IMR-90 (cell line): ENCODE measurements around the gene TTC7B. TPM values are rescaled to one million over a fixed set of nuclear protein-coding genes. Genes with fewer than 3 reads are reported as not detected.

Experiments used
- ATAC-seq: fragments of 200-7000 bp; cut with Tn5 transposase; 2 replicates; pipeline ENCODE4 v1.9.1; 2020; ENCODE audit warnings: low read depth, mild to moderate bottlenecking, moderate library complexity
- BruUV-seq: library from RNA; stranded (reverse); fragments of 400-500 nt; replicated peaks from 2 replicates; lab custom pipeline; 2021; lab: Mats Ljungman, UMichigan
- CTCF ChIA-PET: fragments of 300-600 bp; formaldehyde crosslinking; extraction: SDS; loops from one replicate; lab custom pipeline; 2021; ENCODE audit warnings: antibody characterized with exemption; lab: Yijun Ruan, JAX
- POLR2A ChIA-PET: fragments of 300-600 bp; sonication (Branson Sonifier 250); formaldehyde crosslinking; loops from one replicate; lab custom pipeline; 2022; ENCODE audit warnings: antibody characterized with exemption; ENCODE audit not compliant: unreplicated experiment; lab: Charles Lee
- DNase-seq: peaks from one replicate; pipeline ENCODE4 v3.0.0; 2013
- H2AFZ ChIP-seq: replicated peaks from 2 replicates; pipeline ENCODE3; 2013; ENCODE audit warnings: low read length, mild to moderate bottlenecking; ENCODE audit not compliant: poor library complexity
- H2AK5ac ChIP-seq: 2 replicates; pipeline ENCODE4 v1.6.1; 2013; ENCODE audit warnings: low read depth, low read length, inconsistent platforms
- H2AK9ac ChIP-seq: replicated peaks from 2 replicates; pipeline ENCODE3; 2013; ENCODE audit warnings: mild to moderate bottlenecking, low read depth, low read length, moderate library complexity; ENCODE audit not compliant: poor library complexity
- H2BK120ac ChIP-seq: 2 replicates; pipeline ENCODE4 v1.6.1; 2013; ENCODE audit warnings: low read depth, low read length, inconsistent platforms
- H2BK15ac ChIP-seq: 3 replicates; pipeline ENCODE4 v1.6.1; 2013; ENCODE audit warnings: low read depth, low read length, inconsistent platforms
- H2BK20ac ChIP-seq: 2 replicates; pipeline ENCODE4 v1.6.1; 2013; ENCODE audit warnings: low read depth, mild to moderate bottlenecking, inconsistent platforms, low read length, moderate library complexity
- H2BK5ac ChIP-seq: 2 replicates; pipeline ENCODE4 v1.6.1; 2013; ENCODE audit warnings: mild to moderate bottlenecking, low read depth, low read length, inconsistent platforms; ENCODE audit not compliant: poor library complexity, severe bottlenecking
- H3K14ac ChIP-seq: replicated peaks from 2 replicates; pipeline ENCODE4 v1.6.1; 2013; ENCODE audit warnings: low read depth, low read length, inconsistent platforms
- H3K18ac ChIP-seq: 2 replicates; pipeline ENCODE4 v1.6.1; 2013; ENCODE audit warnings: low read depth, low read length, control low read depth
- H3K23ac ChIP-seq: 2 replicates; pipeline ENCODE4 v1.6.1; 2013; ENCODE audit warnings: low read depth, low read length, inconsistent platforms
- H3K27ac ChIP-seq: 2 replicates; pipeline ENCODE4 v1.5.1; 2013; ENCODE audit warnings: mild to moderate bottlenecking, control low read depth, low read length; ENCODE audit not compliant: insufficient read depth
- H3K27me3 ChIP-seq: 2 replicates; pipeline ENCODE4 v1.6.1; 2013; ENCODE audit warnings: low read length; ENCODE audit not compliant: control insufficient read depth, insufficient read depth
- H3K36me3 ChIP-seq: 2 replicates; pipeline ENCODE4 v1.6.1; 2013; ENCODE audit warnings: low read length, mixed read lengths; ENCODE audit not compliant: control insufficient read depth, insufficient read depth
- H3K4ac ChIP-seq: 2 replicates; pipeline ENCODE4 v1.6.1; 2013; ENCODE audit warnings: low read depth, low read length, inconsistent platforms
- H3K4me1 ChIP-seq: 2 replicates; pipeline ENCODE4 v1.6.1; 2013; ENCODE audit warnings: low read length, mixed read lengths; ENCODE audit not compliant: control insufficient read depth, insufficient read depth
- H3K4me2 ChIP-seq: 2 replicates; pipeline ENCODE4 v1.6.1; 2013; ENCODE audit warnings: low read depth, mild to moderate bottlenecking, control low read depth, low read length, moderate library complexity
- H3K4me3 ChIP-seq: 2 replicates; pipeline ENCODE4 v1.5.1; 2013; ENCODE audit warnings: low read depth, mild to moderate bottlenecking, control low read depth, low read length, moderate library complexity; ENCODE audit not compliant: insufficient read depth
- H3K56ac ChIP-seq: 2 replicates; pipeline ENCODE4 v1.6.1; 2013; ENCODE audit warnings: low read length, inconsistent platforms; ENCODE audit not compliant: insufficient read depth; ENCODE audit errors: extremely low read depth
- H3K79me1 ChIP-seq, 2 experiments: 2 replicates each; pipeline ENCODE4 v1.6.1; 2013; ENCODE audit warnings: low read length in 2 of 2, inconsistent platforms in 1 of 2, low read depth in 1 of 2
- H3K9ac ChIP-seq: 2 replicates; pipeline ENCODE4 v1.6.1; 2013; ENCODE audit warnings: low read depth, low read length, control low read depth
- H3K9me1 ChIP-seq: 2 replicates; pipeline ENCODE4 v1.6.1; 2013; ENCODE audit warnings: low read length, inconsistent platforms; ENCODE audit not compliant: insufficient read depth
- H3K9me3 ChIP-seq: 2 replicates; pipeline ENCODE4 v1.6.1; 2013; ENCODE audit warnings: low read length; ENCODE audit not compliant: control insufficient read depth, insufficient read depth
- H4K20me1 ChIP-seq: 2 replicates; pipeline ENCODE4 v1.6.1; 2013; ENCODE audit warnings: low read length, inconsistent platforms; ENCODE audit not compliant: insufficient read depth
- H4K5ac ChIP-seq: 2 replicates; pipeline ENCODE4 v1.6.1; 2013; ENCODE audit warnings: mild to moderate bottlenecking, low read depth, low read length, control low read depth
- H4K8ac ChIP-seq, 2 experiments: 2 replicates each; pipeline ENCODE4 v1.6.1; 2013; ENCODE audit warnings: low read depth in 2 of 2, low read length in 2 of 2, control low read depth in 1 of 2, inconsistent platforms in 1 of 2
- H4K91ac ChIP-seq: 2 replicates; pipeline ENCODE4 v1.6.1; 2013; ENCODE audit warnings: low read depth, low read length, inconsistent platforms; ENCODE audit not compliant: insufficient read depth
- BHLHE40 ChIP-seq: fragments of 150-350 bp; IDR thresholded peaks from 2 replicates; pipeline ENCODE4 v1.6.1; 2016; ENCODE audit warnings: mild to moderate bottlenecking, low read depth, low read length
- CHD1 ChIP-seq: IDR thresholded peaks from 2 replicates; pipeline ENCODE4 v1.6.1; 2012; ENCODE audit warnings: low read depth, low read length, improper control_type of control experiment
- MXI1 ChIP-seq: IDR thresholded peaks from 2 replicates; pipeline ENCODE4 v1.6.1; 2012; ENCODE audit warnings: low read depth, mild to moderate bottlenecking, low read length, moderate library complexity, borderline replicate concordance
- NFE2L2 ChIP-seq: fragments of 150-350 bp; IDR thresholded peaks from 2 replicates; pipeline ENCODE4 v1.6.1; 2016; ENCODE audit warnings: low read depth, mild to moderate bottlenecking, low read length
- POLR2A ChIP-seq: IDR thresholded peaks from 2 replicates; pipeline ENCODE4 v1.6.1; 2012; ENCODE audit warnings: mild to moderate bottlenecking, low read depth, low read length
- RCOR1 ChIP-seq: IDR thresholded peaks from 2 replicates; pipeline ENCODE4 v1.6.1; 2012; ENCODE audit warnings: mild to moderate bottlenecking, low read length, improper control_type of control experiment; ENCODE audit not compliant: insufficient replicate concordance
- RFX5 ChIP-seq: IDR thresholded peaks from 2 replicates; pipeline ENCODE4 v1.8.0; 2012; ENCODE audit warnings: low read depth, mild to moderate bottlenecking, low read length, moderate library complexity
- USF2 ChIP-seq: fragments of 150-350 bp; IDR thresholded peaks from 2 replicates; pipeline ENCODE4 v1.6.1; 2017; ENCODE audit warnings: mild to moderate bottlenecking, antibody characterized with exemption, low read length, low read depth
- WGBS, 2 experiments: methylation state at CpG; one replicate each; pipeline versions ENCODE4 v1.1.5 to v1.1.7; 2013; ENCODE audit warnings: missing lambda C conversion rate in 2 of 2; ENCODE audit not compliant: insufficient read length in 1 of 2; ENCODE audit errors: extremely low coverage in 2 of 2; 5-methylcytosine and 5-hydroxymethylcytosine counted together
- dilution Hi-C: fragments of 300-500 bp; cut with HindIII; formaldehyde crosslinking; loops from one replicate; pipeline ENCODE4 v1.14.3; 2018; ENCODE audit warnings: low sequenced_read_pairs; ENCODE audit not compliant: unreplicated experiment
- in situ Hi-C: fragments of 300-500 bp; cut with MboI; formaldehyde crosslinking; loops from 3 replicates; pipeline ENCODE4 v1.14.3; 2019; ENCODE audit warnings: low sequenced_read_pairs, inconsistent platforms, mixed read lengths
- intact Hi-C: fragments of 100-400 bp; cut with micrococcal nuclease; formaldehyde crosslinking; loops from 2 replicates; pipeline ENCODE4 v1.10.0; 2022
- polyA plus RNA-seq, 3 experiments: library from polyadenylated mRNA; depleted of rRNA; stranded (reverse); fragments of >200 nt; gene quantifications; 2 replicates each; pipeline ENCODE4 v1.2.3, GENCODE V29; 2012; ENCODE audit warnings: low replicate concordance in 1 of 3
- total RNA-seq: library from RNA; depleted of rRNA; stranded (reverse); fragments of >200 nt; gene quantifications from 2 replicates; pipeline ENCODE4 v1.2.3, GENCODE V29; 2012
- TF ChIP-seq, protein P1 (sequence below): conservative IDR thresholded peaks from 2 replicates; pipeline ENCODE4 v1.5.1; 2012; ENCODE audit warnings: mild to moderate bottlenecking, low read depth, low read length, improper control_type of control experiment

Gene TTC7B
- total and polyA plus RNA-seq, 2 of the 4 experiments (the other 2 are of a cell fraction): 18.1 to 35.3 TPM

GRCh38 chr14:90567191-90567590 is 249.0 kb downstream of the TTC7B start:
- dilution Hi-C loops: no loop called here

More at GRCh38 chr14:90567191-90567590, 249.0 kb downstream of the TTC7B start:
- H3K18ac ChIP-seq: no peak overlapping the region
- DNase-seq (no peak), ATAC-seq (no peak)
- TF ChIP-seq CHD1 (no peak), BHLHE40 (no peak), NFE2L2 (no peak), MXI1 (no peak), USF2 (no peak), POLR2A (no peak), RCOR1 (no peak), RFX5 (no peak)
- TF ChIP-seq, protein P1, sequence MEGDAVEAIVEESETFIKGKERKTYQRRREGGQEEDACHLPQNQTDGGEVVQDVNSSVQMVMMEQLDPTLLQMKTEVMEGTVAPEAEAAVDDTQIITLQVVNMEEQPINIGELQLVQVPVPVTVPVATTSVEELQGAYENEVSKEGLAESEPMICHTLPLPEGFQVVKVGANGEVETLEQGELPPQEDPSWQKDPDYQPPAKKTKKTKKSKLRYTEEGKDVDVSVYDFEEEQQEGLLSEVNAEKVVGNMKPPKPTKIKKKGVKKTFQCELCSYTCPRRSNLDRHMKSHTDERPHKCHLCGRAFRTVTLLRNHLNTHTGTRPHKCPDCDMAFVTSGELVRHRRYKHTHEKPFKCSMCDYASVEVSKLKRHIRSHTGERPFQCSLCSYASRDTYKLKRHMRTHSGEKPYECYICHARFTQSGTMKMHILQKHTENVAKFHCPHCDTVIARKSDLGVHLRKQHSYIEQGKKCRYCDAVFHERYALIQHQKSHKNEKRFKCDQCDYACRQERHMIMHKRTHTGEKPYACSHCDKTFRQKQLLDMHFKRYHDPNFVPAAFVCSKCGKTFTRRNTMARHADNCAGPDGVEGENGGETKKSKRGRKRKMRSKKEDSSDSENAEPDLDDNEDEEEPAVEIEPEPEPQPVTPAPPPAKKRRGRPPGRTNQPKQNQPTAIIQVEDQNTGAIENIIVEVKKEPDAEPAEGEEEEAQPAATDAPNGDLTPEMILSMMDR: no peak
- CTCF ChIA-PET: no interaction called here
- H3K9me1 ChIP-seq: 0 out of 2 replicates have a peak, but pooled peaks cover 4% of the 10 kb centered on the region
- no peak overlapping the region for H3K9ac ChIP-seq
- H3K23ac ChIP-seq: no peak overlapping the region
- H2BK5ac ChIP-seq: no peak overlapping the region
- whole genome bisulfite sequencing, 2 experiments: 86% methylated on average over 7 of the region's 11 CpGs; no CpG with 5 or more reads in 1 of the 2 experiments
- H3K4me2 ChIP-seq: no peak overlapping the region
- POLR2A ChIA-PET: no interaction called here
- H2AK9ac ChIP-seq: no peak overlapping the region
- no peaks in the 10 kb centered on the region for H3K9me3 ChIP-seq
- H3K14ac ChIP-seq: no peak overlapping the region
- no peaks in the 10 kb centered on the region for H4K20me1 ChIP-seq
- intact Hi-C loops: no loop called here
- no peak overlapping the region for H2BK15ac ChIP-seq
- no peak overlapping the region for H3K27ac ChIP-seq
- H3K56ac ChIP-seq: no peak overlapping the region
- H2BK120ac ChIP-seq: no peak overlapping the region
- BruUV-seq: no TSS peak
- no peak overlapping the region for H2BK20ac ChIP-seq
- no peak overlapping the region for H4K91ac ChIP-seq
- no peak overlapping the region for H2AK5ac ChIP-seq
- no peak overlapping the region for H2AFZ ChIP-seq
- in situ Hi-C loops: no loop called here
- no peak overlapping the region for H4K8ac ChIP-seq
- no peak overlapping the region for H4K5ac ChIP-seq
- no peak overlapping the region for H3K4ac ChIP-seq
- no peaks in the 10 kb centered on the region for H3K79me1 ChIP-seq
- no peak overlapping the region for H3K4me3 ChIP-seq
- no peaks in the 10 kb centered on the region for H3K27me3 ChIP-seq
- no peaks in the 10 kb centered on the region for H3K4me1 ChIP-seq
- H3K36me3 ChIP-seq: peaks cover 4% of the 10 kb centered on the region; the same call in 1 of the 2 replicates
